Uterus (tissue), 2 donors: ENCODE results near the gene CASKIN2.

Experiments
- POLR2A ChIP-seq, 2 donors: fragments of 450-650 bp; IDR thresholded peaks; one replicate each; pipeline ENCODE4 v1.6.1; 2016; ENCODE audit warnings: antibody characterized with exemption in 2 of 2, mild to moderate bottlenecking in 1 of 2, moderate library complexity in 1 of 2
- TF ChIP-seq, protein P1 (sequence below), 4 experiments: fragments of 200-600 bp in 2 of 4; fragments of 450-650 bp in 2 of 4; sonication (generic) in 2 of 4; IDR thresholded peaks; one replicate each; pipeline ENCODE4 v1.5.1; 2016 to 2019; ENCODE audit warnings: antibody characterized with exemption in 4 of 4, mild to moderate bottlenecking in 2 of 4, moderate library complexity in 1 of 4

DNA sequence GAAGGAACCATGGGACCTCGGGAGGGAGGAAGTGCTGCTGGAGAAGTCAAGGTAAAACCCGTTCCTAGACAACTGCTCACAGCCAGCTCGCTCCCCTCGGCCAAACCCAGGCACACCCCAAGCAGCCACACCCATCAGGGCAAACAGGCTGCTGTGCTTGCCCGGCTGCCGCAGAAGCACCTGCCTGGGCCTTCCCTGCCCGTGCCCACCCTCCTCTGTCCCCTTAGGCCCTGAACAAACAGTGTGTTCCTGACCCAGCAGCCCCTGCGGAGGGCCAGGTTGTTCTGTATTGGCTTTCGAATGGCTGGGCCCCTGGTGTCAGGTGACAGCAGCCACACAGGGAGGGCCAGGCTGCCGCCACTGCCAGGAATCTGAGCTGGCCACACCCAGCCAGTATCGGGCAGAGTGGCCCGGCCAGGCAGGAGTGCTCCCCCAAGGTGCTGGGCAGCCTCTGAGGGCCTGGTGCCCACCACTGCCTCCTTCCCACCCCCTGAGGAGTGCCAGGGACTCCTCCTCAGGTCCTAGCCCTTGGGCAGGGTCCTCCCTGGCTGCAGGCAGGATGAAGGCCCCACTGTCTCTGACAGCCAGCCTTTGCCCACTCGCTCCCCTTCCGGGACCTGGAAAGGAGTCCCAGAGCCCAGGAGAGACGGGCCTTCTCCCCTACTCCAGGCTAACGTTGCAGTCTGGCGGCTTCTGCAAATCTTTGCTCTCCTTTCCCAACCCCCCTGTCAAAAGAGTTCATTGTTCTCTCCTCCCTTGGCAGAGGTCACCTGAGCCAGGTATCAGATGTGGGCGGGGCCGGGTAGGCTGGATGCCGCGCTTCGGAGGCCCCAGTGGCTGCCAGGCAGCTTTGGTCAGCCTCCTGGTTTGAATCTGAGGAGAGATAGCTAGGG is 34.2 kb upstream of the CASKIN2 start:
- TF ChIP-seq, protein P1, sequence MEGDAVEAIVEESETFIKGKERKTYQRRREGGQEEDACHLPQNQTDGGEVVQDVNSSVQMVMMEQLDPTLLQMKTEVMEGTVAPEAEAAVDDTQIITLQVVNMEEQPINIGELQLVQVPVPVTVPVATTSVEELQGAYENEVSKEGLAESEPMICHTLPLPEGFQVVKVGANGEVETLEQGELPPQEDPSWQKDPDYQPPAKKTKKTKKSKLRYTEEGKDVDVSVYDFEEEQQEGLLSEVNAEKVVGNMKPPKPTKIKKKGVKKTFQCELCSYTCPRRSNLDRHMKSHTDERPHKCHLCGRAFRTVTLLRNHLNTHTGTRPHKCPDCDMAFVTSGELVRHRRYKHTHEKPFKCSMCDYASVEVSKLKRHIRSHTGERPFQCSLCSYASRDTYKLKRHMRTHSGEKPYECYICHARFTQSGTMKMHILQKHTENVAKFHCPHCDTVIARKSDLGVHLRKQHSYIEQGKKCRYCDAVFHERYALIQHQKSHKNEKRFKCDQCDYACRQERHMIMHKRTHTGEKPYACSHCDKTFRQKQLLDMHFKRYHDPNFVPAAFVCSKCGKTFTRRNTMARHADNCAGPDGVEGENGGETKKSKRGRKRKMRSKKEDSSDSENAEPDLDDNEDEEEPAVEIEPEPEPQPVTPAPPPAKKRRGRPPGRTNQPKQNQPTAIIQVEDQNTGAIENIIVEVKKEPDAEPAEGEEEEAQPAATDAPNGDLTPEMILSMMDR (IDR thresholded peaks at IDR 0.05): no peak
- peak in 1 of 2 donors; percentile 35 for TF ChIP-seq POLR2A (IDR thresholded peaks at IDR 0.05)
